ENCODE measurements around the gene NRBP1. TPM values are rescaled to one million over a fixed set of nuclear protein-coding genes. Genes with fewer than 3 reads are reported as not detected.

Gene NRBP1
- total RNA-seq, 1 experiment from 2014 or later: 140 TPM

DNA sequence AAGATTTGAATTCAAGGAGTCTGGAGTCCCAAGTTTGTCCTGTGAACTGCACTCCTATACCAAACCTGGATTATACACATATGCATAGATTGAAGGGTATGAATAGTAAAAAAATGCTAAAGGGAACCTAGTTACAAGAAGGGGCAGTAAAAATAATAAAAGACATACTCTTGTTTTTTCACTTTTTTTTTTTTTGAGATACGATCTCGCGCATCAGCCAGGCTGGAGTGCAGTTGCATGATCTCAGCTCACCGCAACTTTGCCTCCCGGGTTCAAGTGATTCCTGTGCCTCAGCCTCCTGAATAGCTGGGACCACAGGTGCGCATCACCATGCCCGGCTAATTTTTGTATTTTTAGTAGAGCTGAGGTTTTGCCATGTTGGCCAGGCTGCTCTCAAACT is 36.0 kb downstream of the NRBP1 start:
- Histone ChIP-seq H3K9me3 (ENCODE audit: control insufficient read depth, low read depth, low read length) (no peaks in the 10 kb centered on the region), H3K27ac (ENCODE audit: insufficient read length, low read depth, low read length) (no peak overlapping the region), H3K9ac (ENCODE audit: extremely low read depth, insufficient read length, low read length) (no peak overlapping the region), H3K56ac (ENCODE audit: insufficient read length, low read depth, low read length) (no peak overlapping the region), H3K14ac (ENCODE audit: insufficient read depth, low read length) (no peak overlapping the region), H2BK15ac (ENCODE audit: low read depth, low read length) (no peak overlapping the region), H4K91ac (ENCODE audit: insufficient read length, low read depth, low read length) (no peak overlapping the region), H4K8ac (replicated peaks; ENCODE audit: insufficient read length, low read depth, low read length) (no peak overlapping the region), H4K5ac (ENCODE audit: insufficient read length, low read depth, low read length) (no peak overlapping the region), H3K18ac (ENCODE audit: insufficient read length, low read depth, low read length) (no peak overlapping the region), H3K4ac (ENCODE audit: low read depth, low read length) (no peak overlapping the region), H3K4me1 (ENCODE audit: insufficient read depth, low read length) (no peaks in the 10 kb centered on the region), H3K79me2 (ENCODE audit: insufficient read depth, low read length) (no peaks in the 10 kb centered on the region), H2BK12ac (ENCODE audit: insufficient read length, low read depth, low read length) (no peak overlapping the region), H3K4me2 (ENCODE audit: insufficient read depth, insufficient read length, low read length) (no peak overlapping the region), H2AK5ac (ENCODE audit: insufficient read length, low read length) (no peak overlapping the region), H4K20me1 (ENCODE audit: control insufficient read depth, insufficient read depth, insufficient read length) (no peaks in the 10 kb centered on the region), H3K27me3 (ENCODE audit: insufficient read depth, low read length) (no peaks in the 10 kb centered on the region), H2BK20ac (ENCODE audit: low read depth, low read length, poor library complexity, severe bottlenecking) (no peak overlapping the region), H3K79me1 (ENCODE audit: insufficient read depth, low read depth, low read length, poor library complexity, severe bottlenecking) (no peaks in the 10 kb centered on the region), H2BK5ac (ENCODE audit: insufficient read length, low read length) (no peak overlapping the region), H3K23ac (ENCODE audit: insufficient read length, low read depth, low read length) (no peak overlapping the region), H3T11ph (ENCODE audit: low read length) (no peak overlapping the region), H2AFZ (ENCODE audit: low read length) (no peak overlapping the region), H2BK120ac (ENCODE audit: low read depth, low read length, poor library complexity, severe bottlenecking) (no peak overlapping the region), H3K23me2 (ENCODE audit: insufficient read length, low read depth, low read length, poor library complexity, severe bottlenecking) (no peaks in the 10 kb centered on the region)
- no peak for DNase-seq
- Mint-ChIP-seq H3K27ac (no peak overlapping the region), H3K9me3 (no peaks in the 10 kb centered on the region), H3K36me3 (ENCODE audit: insufficient read depth in 1 of 3, low read depth in 3 of 3) (no peaks in the 10 kb centered on the region; a peak in 1 of 7 replicates), H3K4me1 (peaks cover 8 to 14% of the 10 kb centered on the region in 2 experiments), H3K4me3 (no peak overlapping the region), H3K27me3 (ENCODE audit: low read depth) (no peaks in the 10 kb centered on the region)
- no peak for TF ChIP-seq CTCF (conservative IDR thresholded peaks at IDR 0.05)
- WGBS (ENCODE audit: extremely low coverage, insufficient read length, low lambda C conversion rate): no CpG with 5 or more reads among the region's 7 CpGs

All from H9 (cell line).